Activated T-cell treated with anti-CD3 and anti-CD28 coated beads for 48 hours (primary cell): ENCODE data around the gene GPR37L1.
A peak's percentile ranks its signal among the peaks of the same experiment; 100 is the strongest.
"Not testable (repeated sequence)": the region's sequence is repeated elsewhere in the genome, so short reads cannot be mapped to it uniquely, and the experiment has no call there.

Experiments
- DNase-seq: peaks from one replicate; pipeline ENCODE4 v3.0.0-alpha.2; 2020; ENCODE audit warnings: low read depth

GPR37L1 gene

DNA sequence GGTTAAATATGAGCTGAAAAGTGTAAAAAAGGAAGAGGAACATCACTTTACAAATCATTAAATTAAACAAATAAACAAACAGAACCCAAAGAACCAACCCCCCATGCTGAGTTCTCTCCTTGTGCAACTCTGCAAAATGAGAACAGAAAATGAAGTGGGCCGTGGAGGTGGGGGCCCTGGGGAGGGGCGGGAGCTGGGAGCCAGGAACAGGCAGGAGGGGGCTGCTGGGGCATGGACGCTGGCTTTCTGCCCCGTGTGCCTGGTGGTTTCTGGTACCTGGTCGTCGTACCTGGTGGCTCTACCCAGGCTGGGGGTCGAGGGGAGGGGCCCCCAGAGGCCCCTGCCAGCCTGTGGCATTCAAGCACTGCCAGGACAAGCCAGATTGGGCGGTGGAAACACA, 10.8 kb downstream of the GPR37L1 start:
- no peak for DNase-seq

DNA sequence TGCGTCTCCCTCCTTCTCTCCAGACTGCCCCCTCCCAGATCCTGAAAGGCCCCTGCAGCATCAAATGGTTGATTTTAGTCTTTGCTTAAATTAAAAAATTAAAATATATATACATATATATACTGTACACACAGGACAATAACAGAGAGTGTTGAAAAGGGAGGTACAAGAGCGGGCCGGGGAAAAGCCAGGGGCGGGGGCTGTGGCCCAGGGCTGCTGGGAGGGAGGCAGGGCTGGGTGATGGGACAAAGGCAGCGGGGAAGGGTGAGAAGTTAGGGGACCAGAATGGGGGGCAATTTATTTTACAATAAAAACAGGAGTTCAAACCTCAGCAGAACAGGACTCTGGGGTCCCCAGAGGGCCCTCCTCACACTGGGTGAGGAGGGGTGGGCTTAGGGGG, 11.3 kb downstream of the GPR37L1 start:
- no peak for DNase-seq

DNA sequence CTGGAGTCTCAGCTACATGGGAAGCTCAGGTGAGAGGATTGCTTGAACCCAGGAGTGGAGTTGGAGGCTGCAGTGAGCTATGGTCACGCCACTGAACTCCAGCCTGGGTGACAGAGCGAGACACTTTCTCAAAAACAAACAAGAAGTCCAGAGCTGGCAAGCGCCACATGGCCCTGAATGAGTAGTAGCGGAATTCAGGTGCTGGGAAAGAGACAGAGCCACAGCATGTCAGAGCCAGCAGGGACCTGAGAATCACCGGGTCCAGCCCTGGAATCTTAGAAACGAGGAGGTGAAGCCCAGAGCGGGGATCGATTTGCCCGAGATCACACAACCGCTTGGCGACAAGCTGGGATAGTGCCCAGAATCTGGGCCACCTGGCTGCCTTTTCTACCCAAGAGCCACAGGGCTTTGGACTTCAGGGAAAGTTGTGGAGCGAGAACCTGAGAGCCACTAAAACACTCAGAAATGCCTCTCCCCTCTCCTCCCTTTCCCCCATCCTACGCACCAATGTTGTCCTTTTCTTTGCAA, 12.0 kb downstream of the GPR37L1 start:
- DNase-seq = no peak

DNA sequence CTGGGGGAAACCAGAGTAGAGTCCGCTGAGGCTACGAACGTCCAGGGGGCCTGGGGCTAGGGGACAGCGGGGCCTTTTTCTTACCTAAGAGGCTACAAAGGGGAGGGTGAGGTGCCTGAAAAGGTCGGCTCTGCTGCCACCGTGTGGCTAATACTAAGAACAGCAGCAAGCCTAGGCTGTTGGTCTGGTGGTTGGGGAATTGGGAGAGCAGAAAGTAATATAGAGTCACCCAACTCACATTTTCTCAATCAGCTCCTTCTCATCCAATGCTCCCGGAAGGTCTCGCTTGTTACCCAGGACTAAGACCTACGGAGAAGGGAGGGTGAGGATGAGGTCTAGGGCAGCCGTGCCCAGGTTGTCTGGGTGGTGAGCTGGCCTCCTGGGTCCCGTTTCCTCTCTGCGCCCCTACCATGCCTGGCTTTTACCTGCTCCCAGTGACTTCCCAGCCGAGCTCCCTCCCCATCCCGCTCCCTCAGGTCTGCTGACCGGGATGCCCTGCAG, 12.6 kb downstream of the GPR37L1 start:
- DNase-seq = no peak

DNA sequence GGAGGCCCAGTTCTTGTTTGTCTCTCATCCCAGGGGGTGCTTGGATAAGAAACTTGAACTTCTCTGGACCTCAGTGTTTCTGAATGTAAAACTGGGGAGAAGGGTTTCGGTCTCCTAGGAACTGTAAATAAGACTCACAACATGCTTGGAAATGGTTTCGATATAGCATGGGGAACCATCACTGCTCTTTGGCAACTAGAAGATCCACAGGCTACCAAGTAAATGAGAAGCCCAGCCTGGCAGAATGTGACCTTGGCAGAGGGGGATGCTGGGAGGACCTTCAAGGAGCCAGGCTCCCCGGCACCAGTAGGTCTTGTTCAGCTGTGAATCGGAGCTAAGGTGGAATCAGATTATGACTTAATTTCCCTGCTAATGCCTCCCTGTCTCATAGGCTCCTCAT, 18.1 kb downstream of the GPR37L1 start:
- no peak for DNase-seq

DNA sequence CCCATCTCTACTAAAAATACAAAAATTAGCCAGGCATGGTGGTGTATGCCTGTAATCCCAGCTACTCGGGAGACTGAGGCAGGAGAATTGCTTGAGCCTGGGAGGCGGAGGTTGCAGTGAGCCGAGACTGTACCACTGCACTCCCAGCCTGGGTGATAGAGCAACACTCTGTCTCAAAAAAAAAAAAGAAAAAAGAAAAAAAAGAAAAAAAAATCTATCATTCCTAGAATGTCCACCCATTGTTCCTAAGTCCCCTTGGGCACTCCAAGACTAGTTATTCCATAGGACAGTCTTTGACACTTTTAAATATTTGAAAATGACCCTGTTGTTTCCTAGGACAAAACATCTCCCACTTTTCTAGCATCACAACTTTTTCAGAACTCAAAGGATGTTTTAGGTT, 18.8 kb downstream of the GPR37L1 start:
- DNase-seq = not testable (repeated sequence)

DNA sequence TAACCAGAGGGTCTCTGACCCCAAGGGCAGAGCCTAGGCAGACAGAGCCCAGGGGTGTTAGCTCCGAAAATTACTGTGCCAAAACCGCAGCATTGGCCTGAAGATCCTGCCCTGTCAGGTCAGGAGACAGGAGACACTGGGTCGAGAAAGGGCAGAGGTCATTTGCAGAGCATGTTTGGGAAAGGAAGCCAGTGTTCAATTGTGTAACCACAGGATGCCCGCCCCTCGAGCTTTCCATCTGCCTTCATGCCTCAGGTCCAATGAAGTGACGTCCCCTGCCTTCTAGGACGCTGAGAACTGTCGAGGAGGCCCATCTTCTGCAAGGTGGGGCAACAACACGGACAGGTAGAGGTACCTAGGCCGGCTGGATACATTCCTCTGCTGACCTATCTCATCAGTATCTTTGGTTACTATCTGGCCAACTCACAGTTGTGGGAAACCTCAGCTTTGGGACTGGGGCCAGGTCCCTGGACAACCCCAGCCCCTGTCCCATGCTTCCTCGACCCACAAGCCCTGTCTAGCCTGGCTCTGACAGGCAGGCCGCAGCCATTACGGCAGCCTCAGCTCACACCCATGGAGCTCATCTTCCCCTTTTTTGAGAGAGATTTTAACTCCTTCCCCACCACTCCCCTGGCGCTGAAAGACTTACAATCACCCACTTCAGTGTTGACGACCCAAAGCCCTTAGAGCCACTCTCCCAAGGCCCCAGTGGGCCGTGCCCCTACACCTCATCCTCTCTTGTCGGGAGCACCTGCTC, 20.5 kb downstream of the GPR37L1 start:
- no peak for DNase-seq

DNA sequence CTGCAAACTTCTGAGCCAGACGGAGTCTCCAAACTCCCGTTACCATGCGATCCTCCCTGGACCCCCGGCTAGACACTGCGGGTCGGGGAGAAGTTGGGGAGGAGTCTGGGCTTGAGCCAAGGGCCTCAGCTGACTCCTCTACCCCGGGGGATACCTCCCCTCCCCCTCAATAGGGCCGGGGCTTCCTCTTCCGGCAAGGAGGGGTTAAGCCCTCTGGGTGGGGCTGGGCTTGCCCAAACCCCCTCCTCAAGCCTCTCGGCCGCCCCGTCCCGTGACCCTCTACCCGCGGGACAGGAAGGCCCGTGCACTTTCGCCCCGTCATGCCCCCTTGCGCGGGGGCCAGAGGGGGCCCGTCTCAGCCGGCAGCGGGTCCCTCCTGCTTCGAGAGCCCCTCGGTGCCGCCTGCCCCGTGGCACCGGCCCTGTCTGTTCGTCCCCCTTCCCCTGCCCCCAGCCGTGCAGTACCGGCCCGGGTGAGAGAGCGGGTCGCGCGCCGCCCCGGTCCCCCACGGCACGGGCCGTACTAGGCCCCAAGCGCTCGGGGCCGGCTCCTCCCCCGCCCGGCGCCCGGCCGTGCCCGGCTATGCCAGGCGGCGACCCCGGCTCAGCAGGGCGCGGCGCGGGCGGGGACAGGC, 21.2 kb downstream of the GPR37L1 start:
- DNase-seq = no peak

DNA sequence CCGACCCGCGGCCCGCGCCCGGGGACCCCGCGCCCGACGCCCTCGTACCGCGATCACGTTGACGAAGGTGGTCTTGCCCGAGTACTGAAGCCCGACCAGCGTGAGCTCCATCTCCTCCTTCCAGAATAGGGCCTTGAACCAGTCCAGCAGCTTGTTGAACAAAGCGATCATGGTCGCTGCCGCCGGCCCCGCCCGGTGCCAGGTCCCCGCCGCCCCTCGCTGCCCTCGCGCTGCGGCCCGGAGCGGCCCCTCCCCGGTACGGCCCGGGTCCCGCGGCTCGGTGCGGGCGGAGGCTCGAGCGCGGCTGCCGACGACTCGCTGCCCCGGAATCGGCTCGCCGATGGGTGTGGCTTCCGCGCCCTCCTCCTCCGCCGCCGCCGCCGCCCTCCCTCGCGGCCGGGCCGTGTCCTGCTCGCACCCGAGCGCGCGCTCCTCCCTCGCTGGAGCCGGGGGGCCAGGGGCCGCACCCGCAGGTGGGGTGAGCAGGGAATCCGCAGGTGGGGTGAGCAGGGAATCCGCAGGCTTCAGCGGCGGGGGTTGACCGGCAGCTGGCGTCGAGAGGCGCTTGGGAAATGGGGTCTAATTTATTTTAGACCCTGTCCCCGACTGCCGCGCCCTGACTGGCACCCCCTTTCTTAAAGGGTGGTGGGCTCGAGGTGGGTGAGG, 21.8 kb downstream of the GPR37L1 start, which contains the start of gene ARL8A:
TSS of gene ARL8A (minus strand) at position 336 of the 666 bp plus-strand sequence. CDS start at position 171, 165 bp downstream.
- DNase-seq = peak; percentile 67

DNA sequence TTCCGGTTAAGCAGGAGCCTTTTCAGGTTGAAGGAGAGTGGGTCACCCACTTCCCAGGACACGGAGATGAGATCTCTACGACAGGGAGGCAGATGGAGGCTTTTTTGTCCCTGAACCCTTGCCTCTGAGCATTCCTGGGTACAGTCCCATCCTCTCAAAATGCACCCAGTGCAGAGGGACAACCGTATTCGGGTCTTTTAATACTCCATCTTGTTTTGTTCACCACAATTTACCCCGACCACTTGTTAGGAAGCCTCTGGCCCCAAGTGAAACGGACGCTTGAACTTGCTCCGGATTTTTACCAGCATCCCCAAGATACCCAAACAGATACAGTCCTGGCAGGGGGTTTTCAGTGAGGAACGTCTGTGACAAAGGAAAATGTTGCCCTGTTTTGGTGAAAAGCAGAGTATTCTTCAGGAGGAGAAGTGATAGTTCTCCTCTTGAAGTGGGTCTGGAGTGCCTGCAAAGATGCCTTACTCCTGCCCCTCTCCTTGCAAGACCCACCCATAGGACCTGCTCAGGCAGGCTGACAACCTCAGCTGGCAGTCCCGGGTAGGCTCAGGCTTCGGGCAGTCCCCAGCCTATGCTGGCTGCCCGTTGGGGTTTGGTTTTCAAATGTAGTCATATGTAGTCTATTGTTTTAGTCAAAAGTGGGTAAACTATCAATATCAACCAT, 22.5 kb downstream of the GPR37L1 start:
- DNase-seq = no peak

DNA sequence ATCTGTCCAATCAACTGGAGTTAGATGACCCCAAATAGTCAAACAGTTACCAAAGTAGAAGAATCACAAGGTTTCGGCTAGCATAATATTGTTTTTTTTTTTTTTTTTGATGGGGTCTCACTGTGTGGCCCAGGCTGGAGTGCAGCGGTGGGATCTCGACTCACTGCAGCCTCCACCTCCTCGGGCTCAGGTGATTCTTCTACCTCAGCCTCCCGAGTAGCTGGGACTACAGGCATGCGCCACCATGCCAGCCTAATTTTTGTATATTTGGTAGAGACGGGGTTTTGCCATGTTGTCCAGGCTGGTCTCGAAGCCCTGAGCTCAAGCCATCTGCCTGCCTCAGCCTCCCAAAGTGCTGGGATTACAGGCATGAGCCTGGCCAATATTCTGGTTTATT, 23.0 kb downstream of the GPR37L1 start:
- not testable (repeated sequence) for DNase-seq

DNA sequence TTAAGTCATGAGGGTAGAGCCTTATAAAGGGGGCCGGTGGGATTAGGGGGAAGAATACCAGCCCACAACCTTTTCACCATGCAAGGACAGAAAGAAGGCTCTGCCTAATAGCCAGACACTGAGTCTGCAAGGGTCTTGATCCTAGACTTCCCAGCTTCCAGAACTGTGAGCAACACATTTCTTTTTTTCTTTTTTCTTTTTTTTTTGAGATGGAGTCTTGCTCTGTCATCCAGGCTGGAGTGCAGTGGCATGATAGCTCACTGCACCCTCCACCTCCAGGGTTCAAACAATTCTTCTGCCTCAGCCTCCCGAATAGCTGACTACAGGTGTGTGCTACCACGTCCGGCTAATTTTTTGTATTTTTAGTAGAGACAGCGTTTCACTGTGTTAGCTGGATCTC, 23.6 kb downstream of the GPR37L1 start:
- DNase-seq = no peak

DNA sequence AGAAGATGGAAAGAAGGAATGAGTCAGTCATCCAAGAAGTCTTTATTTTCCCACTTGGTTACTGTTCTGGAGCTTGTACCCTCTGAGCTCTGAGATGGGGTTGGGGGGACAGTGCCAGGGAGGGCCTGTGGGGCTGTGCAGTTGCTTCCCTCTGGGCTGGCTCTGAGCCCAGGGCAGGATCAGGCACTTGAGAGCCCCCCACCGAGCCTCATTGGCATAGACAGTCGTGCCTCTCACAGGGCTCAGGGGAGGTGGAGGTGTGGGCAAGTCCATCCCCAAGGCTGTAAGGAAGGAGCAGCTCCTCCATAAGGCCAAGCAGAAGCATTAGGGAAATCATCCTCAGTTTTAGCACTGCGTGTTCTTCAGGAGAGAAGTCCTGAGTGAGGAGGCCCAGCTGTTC, 24.3 kb downstream of the GPR37L1 start:
- no peak for DNase-seq

DNA sequence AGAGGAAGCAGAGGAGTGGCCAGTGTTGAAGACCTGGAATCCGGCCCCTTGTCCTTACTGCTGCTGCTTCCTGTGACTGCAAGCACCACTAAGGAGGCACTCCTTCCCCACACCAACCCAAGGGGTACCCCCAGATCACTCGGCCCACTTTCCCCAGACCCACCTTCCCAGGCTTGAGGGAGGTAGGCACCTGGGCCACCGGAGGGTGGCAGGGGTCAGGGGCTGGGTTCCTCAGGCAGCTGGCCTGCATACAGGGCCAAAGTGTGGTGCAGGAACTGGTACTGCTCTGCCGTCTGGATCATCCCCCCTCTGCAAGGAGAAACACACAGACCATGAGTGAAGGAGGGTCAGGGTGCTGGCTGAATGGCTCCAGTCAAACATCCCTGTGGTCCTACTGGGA, 25.7 kb downstream of the GPR37L1 start:
- DNase-seq = no peak

DNA sequence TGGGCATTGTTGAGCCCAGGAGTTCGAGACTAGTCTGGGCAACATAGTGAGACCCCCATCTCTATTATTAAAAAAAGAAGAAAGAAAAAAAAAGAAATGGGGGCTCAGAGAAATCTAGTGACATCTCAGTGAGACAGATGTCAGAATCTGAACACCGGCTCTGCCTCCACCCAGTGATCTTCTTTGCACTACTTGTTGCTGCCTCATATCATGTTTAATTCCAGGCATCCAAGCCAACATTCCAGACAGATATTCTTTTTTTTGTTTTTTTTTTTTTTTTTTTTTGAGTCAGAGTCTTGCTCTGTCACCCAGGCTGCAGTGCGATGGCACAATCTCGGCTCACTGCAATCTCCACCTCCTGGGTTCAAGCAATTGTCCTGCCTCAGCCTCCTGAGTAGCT, 26.8 kb downstream of the GPR37L1 start:
- no peak for DNase-seq

DNA sequence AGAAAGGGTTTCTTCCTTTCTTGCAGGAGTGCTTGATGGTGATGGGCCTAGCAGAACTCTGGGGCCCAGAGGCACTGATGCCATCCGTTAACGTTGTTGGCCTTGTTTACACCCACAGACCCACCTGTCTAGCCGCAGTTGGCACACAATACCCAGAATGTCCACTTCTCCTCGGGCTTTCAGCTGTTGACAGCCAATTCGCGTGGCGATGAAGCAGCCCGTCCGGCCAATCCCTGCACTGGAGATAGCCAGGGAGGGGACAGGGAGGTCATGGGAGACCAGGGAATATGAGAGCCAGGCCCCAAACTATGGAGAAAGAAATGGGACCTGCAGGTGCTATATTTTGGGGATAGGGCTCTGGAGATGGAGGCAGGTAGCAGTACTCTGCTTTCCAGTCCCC, 27.5 kb downstream of the GPR37L1 start:
- no peak for DNase-seq

DNA sequence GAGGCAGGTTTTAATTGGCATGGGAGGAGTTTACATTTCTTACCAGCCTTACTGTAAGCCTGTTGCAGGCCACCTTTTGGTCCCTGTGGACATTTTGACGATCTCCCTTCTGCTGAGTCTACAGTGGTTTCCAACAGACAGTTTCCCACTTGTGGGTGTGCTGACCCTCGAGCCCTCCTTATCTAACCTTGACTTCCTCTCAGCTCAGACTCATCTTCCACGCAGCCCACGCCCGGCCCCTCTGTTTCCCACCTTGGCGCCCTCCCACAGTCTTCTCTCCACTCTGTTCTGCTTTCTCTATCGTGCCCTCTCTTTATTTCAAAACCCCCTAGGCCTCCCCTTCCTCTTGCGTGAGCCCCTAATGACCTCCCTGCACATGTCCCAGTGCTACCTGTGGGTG, 27.9 kb downstream of the GPR37L1 start:
- DNase-seq = no peak

DNA sequence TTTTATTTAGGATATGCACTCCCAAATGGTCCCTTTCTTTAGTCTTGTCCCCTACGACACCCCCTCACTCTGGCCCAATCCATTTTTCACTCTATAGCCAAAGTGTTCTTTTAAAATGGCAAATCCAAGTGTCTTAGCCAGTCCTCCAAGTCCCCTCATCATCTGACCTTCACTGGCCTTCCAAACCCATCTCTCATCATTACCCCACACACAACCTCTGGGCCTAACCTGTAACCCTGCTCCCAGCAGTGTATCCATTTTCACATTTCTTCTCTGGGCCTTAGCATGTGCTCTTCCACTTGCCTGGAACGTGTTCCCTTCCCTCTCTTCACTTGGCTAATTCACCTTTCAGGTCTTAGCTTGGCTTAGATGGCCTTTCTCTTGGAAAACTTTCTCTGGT, 28.3 kb downstream of the GPR37L1 start:
- no peak for DNase-seq

DNA sequence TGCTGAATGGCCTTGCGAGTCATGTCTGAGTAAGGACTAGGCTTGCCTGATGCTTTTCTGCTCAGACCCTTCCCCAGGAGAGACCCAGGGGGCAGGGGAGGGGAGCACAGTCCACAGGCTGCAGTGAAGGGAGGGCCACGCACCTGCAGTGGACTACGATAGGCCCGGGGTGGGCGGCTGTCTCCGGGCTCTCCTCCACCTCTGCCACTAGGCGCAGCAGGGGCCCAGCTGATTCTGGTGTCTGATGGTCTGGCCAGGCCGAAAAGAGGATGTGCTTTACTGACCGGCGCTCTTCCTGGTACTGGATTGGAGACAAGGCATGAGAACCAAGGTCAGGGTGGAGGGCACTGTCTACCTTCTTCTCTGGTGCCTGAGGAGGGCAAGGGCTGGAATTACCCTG, 29.7 kb downstream of the GPR37L1 start:
- no peak for DNase-seq

DNA sequence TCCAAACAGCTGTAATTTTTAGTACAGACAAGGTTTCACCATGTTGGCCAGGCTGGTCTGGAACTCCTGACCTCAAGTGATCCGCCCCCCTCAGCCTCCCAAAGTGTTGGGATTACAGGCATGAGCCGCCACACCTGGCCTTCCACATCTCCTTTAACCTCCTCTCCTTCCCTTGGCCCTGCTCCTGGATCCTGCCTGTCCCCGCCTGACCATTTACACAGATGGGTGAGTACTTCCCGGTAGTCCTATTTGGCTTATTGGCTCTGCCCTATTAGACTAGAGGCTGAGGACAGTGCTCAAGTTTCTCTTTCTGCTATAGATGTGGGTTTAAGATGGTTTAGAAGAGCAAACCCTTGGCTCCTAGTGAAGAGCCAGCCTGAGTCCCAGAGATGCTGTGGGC, 30.6 kb downstream of the GPR37L1 start:
- no peak for DNase-seq

DNA sequence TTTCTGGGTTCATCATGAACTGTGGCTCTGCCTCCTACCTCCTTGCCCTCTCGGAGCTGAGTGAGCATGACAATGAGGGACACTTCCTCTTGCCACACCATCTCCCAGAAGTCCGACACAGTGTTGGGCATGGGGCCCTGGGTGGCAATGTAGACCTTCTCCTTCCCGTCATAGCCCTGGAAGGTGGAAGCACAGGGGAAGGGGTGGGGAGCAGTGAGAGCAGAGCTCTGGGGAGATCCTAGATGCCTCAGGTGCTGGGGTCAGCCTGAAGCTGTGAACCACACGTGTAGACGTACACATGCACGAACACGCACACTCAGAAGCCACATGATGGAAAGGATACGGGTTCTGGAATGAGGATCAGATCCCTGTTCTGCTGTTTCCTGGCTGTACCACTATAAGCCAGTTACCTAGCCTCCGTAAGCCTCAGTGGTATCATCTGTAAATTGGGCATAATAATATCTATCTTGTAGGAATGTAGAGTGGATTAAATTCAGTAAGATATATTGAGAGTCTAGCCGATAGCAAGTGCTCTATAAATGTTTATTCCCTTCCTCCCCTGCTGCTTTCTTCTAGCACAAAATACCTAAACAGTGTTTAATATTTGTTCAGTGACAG, 31.5 kb downstream of the GPR37L1 start:
- no peak for DNase-seq
